Progenitor cell of endocrine pancreas (in vitro differentiated cells): ENCODE results near the gene ABHD1. TPM values are rescaled to one million over a fixed set of nuclear protein-coding genes. Genes with fewer than 3 reads are reported as not detected.

Experiments
- DNase-seq: peaks from one replicate; pipeline ENCODE4 v3.0.0; 2021; ENCODE audit warnings: low spot score; ENCODE audit not compliant: unreplicated experiment
- H3K27ac Mint-ChIP-seq: 2 replicates; pipeline ENCODE4 v1.8.0; 2021; ENCODE audit warnings: mild to moderate bottlenecking, moderate library complexity, mixed read lengths
- H3K27me3 Mint-ChIP-seq: 2 replicates; pipeline ENCODE4 v1.8.0; 2021; ENCODE audit warnings: mixed read lengths
- H3K36me3 Mint-ChIP-seq: 2 replicates; pipeline ENCODE4 v1.8.0; 2022; ENCODE audit warnings: mixed read lengths; ENCODE audit not compliant: insufficient read depth
- H3K4me1 Mint-ChIP-seq: 2 replicates; pipeline ENCODE4 v1.8.0; 2021; ENCODE audit warnings: low read depth, mixed read lengths
- H3K4me3 Mint-ChIP-seq: 2 replicates; pipeline ENCODE4 v1.8.0; 2021; ENCODE audit warnings: low read depth, mild to moderate bottlenecking, moderate library complexity, mixed read lengths
- H3K9me3 Mint-ChIP-seq: 2 replicates; pipeline ENCODE4 v1.8.0; 2021; ENCODE audit warnings: low read depth, mixed read lengths
- CTCF ChIP-seq: fragments of 200-600 bp; sonication (generic); IDR thresholded peaks from one replicate; pipeline ENCODE4 v1.5.0; 2021; ENCODE audit warnings: antibody characterized with exemption, mild to moderate bottlenecking; ENCODE audit not compliant: unreplicated experiment
- total RNA-seq: library from RNA; stranded (reverse); gene quantifications from 2 replicates; pipeline ENCODE4 v1.2.1, GENCODE V29; 2021

ABHD1 gene
- total RNA-seq, 1 donor from 2014 or later: 0.34 TPM

- no peak for DNase-seq
- H3K9me3 Mint-ChIP-seq: no peaks in the 10 kb centered on the region
- no peak overlapping the region for H3K27ac Mint-ChIP-seq
- no peaks in the 10 kb centered on the region for H3K4me1 Mint-ChIP-seq
- H3K27me3 Mint-ChIP-seq: no peaks in the 10 kb centered on the region
- H3K36me3 Mint-ChIP-seq: no peaks in the 10 kb centered on the region
- H3K4me3 Mint-ChIP-seq: no peak overlapping the region
- TF ChIP-seq CTCF: no peak
Observed at GRCh38 chr2:27179344-27180000, 55.9 kb downstream of the ABHD1 start.

Other genes with a start within 250 kb of the ABHD1 start
- gene MAPRE3, start 153.2 kb upstream of the ABHD1 start, total RNA-seq: 18.0 and 18.6 TPM in 2 replicates
- 54.0 and 55.2 TPM in 2 replicates for gene TMEM214, start 90.8 kb upstream of the ABHD1 start, total RNA-seq
- gene AGBL5, start 72.1 kb upstream of the ABHD1 start, total RNA-seq: 58.7 and 60.2 TPM in 2 replicates
- 245 and 254 TPM in 2 replicates for gene OST4, start 52.2 kb upstream of the ABHD1 start, total RNA-seq
- gene EMILIN1, start 45.2 kb upstream of the ABHD1 start, total RNA-seq: 1.1 and 2.5 TPM in 2 replicates
- 4.4 and 5.2 TPM in 2 replicates for gene KHK, start 37.0 kb upstream of the ABHD1 start, total RNA-seq
- 0.31 and 0.87 TPM in 2 replicates for gene CGREF1, start 4.7 kb upstream of the ABHD1 start, total RNA-seq
- gene PREB, start 10.8 kb downstream of the ABHD1 start, total RNA-seq: 46.9 and 49.7 TPM in 2 replicates
- gene PRR30, start 15.6 kb downstream of the ABHD1 start, total RNA-seq: not detected in 2 replicates
- not detected in 2 replicates for gene TCF23, start 25.2 kb downstream of the ABHD1 start, total RNA-seq
- 96.4 and 107 TPM in 2 replicates for gene ATRAID, start 88.2 kb downstream of the ABHD1 start, total RNA-seq
- 66.7 and 70.8 TPM in 2 replicates for gene SLC5A6, start 88.5 kb downstream of the ABHD1 start, total RNA-seq
- 59.3 and 59.7 TPM in 2 replicates for gene CAD, start 93.6 kb downstream of the ABHD1 start, total RNA-seq
- not detected in 2 replicates for gene SLC30A3, start 139.2 kb downstream of the ABHD1 start, total RNA-seq
- gene DNAJC5G, start 151.6 kb downstream of the ABHD1 start, total RNA-seq: not detected in 2 replicates
- not detected in 2 replicates for gene TRIM54, start 158.6 kb downstream of the ABHD1 start, total RNA-seq
- gene UCN, start 184.6 kb downstream of the ABHD1 start, total RNA-seq: 2.0 and 2.4 TPM in 2 replicates
- 56.0 and 60.4 TPM in 2 replicates for gene MPV17, start 199.3 kb downstream of the ABHD1 start, total RNA-seq
- 98.0 and 106 TPM in 2 replicates for gene GTF3C2, start 232.9 kb downstream of the ABHD1 start, total RNA-seq
- gene EIF2B4, start 246.5 kb downstream of the ABHD1 start, total RNA-seq: 49.6 and 56.7 TPM in 2 replicates
- 81.2 and 89.3 TPM in 2 replicates for gene SNX17, start 246.8 kb downstream of the ABHD1 start, total RNA-seq